GM12878 (cell line): ENCODE results near the gene SEMA3G.

Source experiments
- BACH1 ChIP-seq: fragments of 450-650 bp; IDR thresholded peaks from 2 replicates; pipeline ENCODE4 v1.6.1; 2017; ENCODE audit warnings: mild to moderate bottlenecking, borderline replicate concordance
- BMI1 ChIP-seq: fragments of 450-650 bp; IDR thresholded peaks from 2 replicates; pipeline ENCODE4 v1.6.1; 2016; ENCODE audit warnings: mild to moderate bottlenecking, moderate library complexity, borderline replicate concordance
- CEBPZ ChIP-seq: fragments of 150-350 bp; IDR thresholded peaks from 2 replicates; pipeline ENCODE4 v1.6.1; 2016; ENCODE audit warnings: low read depth, low read length
- CTCF ChIP-seq, 3 experiments: IDR thresholded peaks in 2 of 3; conservative IDR thresholded peaks in 1 of 3; 2 replicates each; pipeline ENCODE4 v1.5.1; 2011; ENCODE audit warnings: low read depth in 3 of 3, low read length in 3 of 3, mild to moderate bottlenecking in 3 of 3, control low read depth in 2 of 3, moderate library complexity in 2 of 3, inconsistent platforms in 1 of 3, mixed read lengths in 1 of 3; ENCODE audit not compliant: control insufficient read depth in 2 of 3, insufficient read depth in 1 of 3; ENCODE audit errors: extremely low read depth in 1 of 3
- EP300 ChIP-seq, 2 experiments: fragments of 150-350 bp in 1 of 2; IDR thresholded peaks; 2 replicates each; pipeline ENCODE4 v1.6.1; 2011 to 2012; ENCODE audit warnings: low read depth in 2 of 2, low read length in 2 of 2, borderline replicate concordance in 1 of 2, improper control_type of control experiment in 1 of 2, inconsistent platforms in 1 of 2; ENCODE audit not compliant: control insufficient read depth in 1 of 2
- ESRRA ChIP-seq: IDR thresholded peaks from 2 replicates; pipeline ENCODE4 v1.6.1; 2012; ENCODE audit warnings: mild to moderate bottlenecking, low read length, improper control_type of control experiment
- POLR2A ChIP-seq: IDR thresholded peaks from 2 replicates; pipeline ENCODE4 v1.6.1; 2011; ENCODE audit warnings: low read depth, mild to moderate bottlenecking, low read length
- POLR2AphosphoS5 ChIP-seq: IDR thresholded peaks from 2 replicates; pipeline ENCODE4 v1.6.1; 2011; ENCODE audit warnings: mild to moderate bottlenecking, low read length, inconsistent platforms
- RFX5 ChIP-seq: IDR thresholded peaks from 2 replicates; pipeline ENCODE4 v1.6.1; 2011; ENCODE audit warnings: low read depth, low read length, improper control_type of control experiment
- USF1 ChIP-seq: IDR thresholded peaks from 2 replicates; pipeline ENCODE4 v1.6.1; 2011; ENCODE audit warnings: borderline replicate concordance, low read depth, mild to moderate bottlenecking, moderate library complexity, mixed read lengths, low read length; ENCODE audit not compliant: insufficient read depth; ENCODE audit errors: extremely low read length

GRCh38 chr3:52443268-52443610, 1.7 kb downstream of the SEMA3G start:
- no peak for TF ChIP-seq ESRRA
- TF ChIP-seq EP300 (IDR thresholded peaks at IDR 0.05; ENCODE audit: borderline replicate concordance in 1 of 2, control insufficient read depth in 1 of 2, low read depth in 2 of 2, low read length in 2 of 2) = no peak
- TF ChIP-seq BMI1 = no peak
- TF ChIP-seq POLR2AphosphoS5 = no peak
- TF ChIP-seq CEBPZ = no peak
- no peak for TF ChIP-seq CTCF (IDR thresholded peaks at IDR 0.05 in 2 of 3, conservative IDR thresholded peaks at IDR 0.05 in 1 of 3; ENCODE audit: control insufficient read depth in 2 of 3, extremely low read depth in 1 of 3, insufficient read depth in 1 of 3, low read depth in 3 of 3, low read length in 3 of 3)
- TF ChIP-seq RFX5 = no peak
- no peak for TF ChIP-seq POLR2A
- TF ChIP-seq USF1 = no peak
- no peak for TF ChIP-seq BACH1
